Gastrocnemius medialis (tissue), 4 donors: ENCODE data around the gene PLAGL2. TPM values are rescaled to one million over a fixed set of nuclear protein-coding genes. Genes with fewer than 3 reads are reported as not detected.

ENCODE experiments used
- ATAC-seq, 2 donors: fragments of 150-250 bp; one replicate each; pipeline ENCODE4 v1.9.1; 2016
- DNase-seq, 2 donors: peaks; one replicate each; pipeline ENCODE4 v3.0.0-alpha.2; 2019
- H3K27ac ChIP-seq, 4 donors: fragments of 200-600 bp; sonication (generic); 1 replicate in 1 of 4; 2 replicates in 3 of 4; pipeline ENCODE4 v1.5.1; 2016 to 2018; ENCODE audit warnings: mild to moderate bottlenecking in 2 of 4, moderate library complexity in 1 of 4
- H3K27me3 ChIP-seq, 3 donors: fragments of 200-600 bp; sonication (generic) in 2 of 3; 1 replicate in 1 of 3; 2 replicates in 2 of 3; pipeline versions ENCODE4 v1.5.1 to v1.6.0; 2016 to 2019; ENCODE audit warnings: mild to moderate bottlenecking in 1 of 3, moderate library complexity in 1 of 3
- H3K36me3 ChIP-seq, 2 donors: fragments of 200-600 bp; sonication (generic) in 1 of 2; one replicate each; pipeline ENCODE4 v1.5.1; 2017 to 2018
- H3K4me1 ChIP-seq, 2 donors: fragments of 200-600 bp; sonication (generic) in 1 of 2; one replicate each; pipeline ENCODE4 v1.5.1; 2016 to 2017; ENCODE audit warnings: mild to moderate bottlenecking in 2 of 2
- H3K4me3 ChIP-seq, 4 donors: fragments of 200-600 bp; sonication (generic) in 3 of 4; 1 replicate in 1 of 4; 2 replicates in 3 of 4; pipeline ENCODE4 v1.5.1; 2016 to 2019; ENCODE audit warnings: mild to moderate bottlenecking in 2 of 4
- H3K9me3 ChIP-seq, 3 donors: fragments of 200-600 bp; sonication (generic) in 2 of 3; 1 replicate in 1 of 3; 2 replicates in 2 of 3; pipeline ENCODE4 v1.5.1; 2016 to 2019
- CTCF ChIP-seq, 5 experiments: fragments of 450-650 bp in 3 of 5; fragments of 200-600 bp in 2 of 5; sonication (generic) in 2 of 5; IDR thresholded peaks in 4 of 5; conservative IDR thresholded peaks in 1 of 5; 1 replicate in 4 of 5; 2 replicates in 1 of 5; pipeline ENCODE4 v1.5.1; 2016 to 2019; ENCODE audit warnings: antibody characterized with exemption in 5 of 5, mild to moderate bottlenecking in 3 of 5, moderate library complexity in 3 of 5
- POLR2A ChIP-seq, 2 donors: fragments of 450-650 bp; IDR thresholded peaks; one replicate each; pipeline ENCODE4 v1.6.1; 2017; ENCODE audit warnings: antibody characterized with exemption in 2 of 2, mild to moderate bottlenecking in 2 of 2, moderate library complexity in 2 of 2
- in situ Hi-C, 4 donors: fragments of 200-750 bp; cut with MboI; loops; one replicate each; pipeline versions ENCODE4 v1.15.0 to v1.8.0; 2017; ENCODE audit warnings: low sequenced_read_pairs in 4 of 4
- intact Hi-C: fragments of 100-400 bp; cut with DNase I; formaldehyde crosslinking; loops from one replicate; pipeline ENCODE4 v1.15.1; 2023; ENCODE audit warnings: low total_unique reads
- total RNA-seq, 4 donors: library from RNA; depleted of rRNA; stranded (reverse); fragments of >200 nt; gene quantifications; one replicate each; pipeline versions ENCODE4 v1.1.0 to v1.2.3, GENCODE V29; 2016

Gene PLAGL2
- total RNA-seq, 4 donors from 2014 or later: 1.4 to 6.5 (median 5.8) TPM

DNA sequence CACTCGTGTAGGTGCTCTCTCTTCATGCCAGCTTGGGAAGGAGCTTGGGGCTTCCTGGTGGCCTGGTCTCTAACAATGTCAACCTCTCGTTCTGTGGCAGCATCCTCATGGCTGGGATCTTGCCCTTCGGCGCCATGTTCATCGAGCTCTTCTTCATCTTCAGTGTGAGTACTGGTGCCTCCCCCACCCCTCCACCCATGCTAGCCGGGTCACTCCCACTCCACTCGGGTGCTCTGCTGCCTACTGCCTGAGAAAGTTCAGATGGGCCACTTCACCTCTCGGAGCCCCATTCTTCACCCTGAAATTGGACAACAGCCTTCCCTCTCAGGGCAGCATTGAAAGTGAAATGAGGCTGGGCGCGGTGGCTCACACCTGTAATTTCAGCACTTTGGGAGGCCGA, 49.2 kb downstream of the PLAGL2 start:
- DNase-seq (no peak), ATAC-seq (no peak)
- Histone ChIP-seq H3K27me3 (no peaks in the 10 kb centered on the region), H3K27ac (no peak overlapping the region), H3K4me1 (peaks cover 9 to 13% of the 10 kb centered on the region in 2 donors), H3K9me3 (no peaks in the 10 kb centered on the region), H3K4me3 (no peak overlapping the region), H3K36me3 (peaks cover 4 to 67% of the 10 kb centered on the region in 2 donors)
- no peak for TF ChIP-seq POLR2A (IDR thresholded peaks at IDR 0.05)
- no peak for TF ChIP-seq CTCF (IDR thresholded peaks at IDR 0.05 in 4 of 5, conservative IDR thresholded peaks at IDR 0.05 in 1 of 5)
- intact Hi-C loops: loop anchor here (5.0 kb wide), 1 partner anchor 49 kb away; the partner anchor contains the start of genes PLAGL2 and POFUT1
- in situ Hi-C loops: no loop called here

- peaks cover 4 to 61% of the 10 kb centered on the region in 2 donors for H3K36me3 ChIP-seq
These were observed 49.9 kb downstream of the PLAGL2 start for GRCh38 chr20:32157611-32158010.

DNA sequence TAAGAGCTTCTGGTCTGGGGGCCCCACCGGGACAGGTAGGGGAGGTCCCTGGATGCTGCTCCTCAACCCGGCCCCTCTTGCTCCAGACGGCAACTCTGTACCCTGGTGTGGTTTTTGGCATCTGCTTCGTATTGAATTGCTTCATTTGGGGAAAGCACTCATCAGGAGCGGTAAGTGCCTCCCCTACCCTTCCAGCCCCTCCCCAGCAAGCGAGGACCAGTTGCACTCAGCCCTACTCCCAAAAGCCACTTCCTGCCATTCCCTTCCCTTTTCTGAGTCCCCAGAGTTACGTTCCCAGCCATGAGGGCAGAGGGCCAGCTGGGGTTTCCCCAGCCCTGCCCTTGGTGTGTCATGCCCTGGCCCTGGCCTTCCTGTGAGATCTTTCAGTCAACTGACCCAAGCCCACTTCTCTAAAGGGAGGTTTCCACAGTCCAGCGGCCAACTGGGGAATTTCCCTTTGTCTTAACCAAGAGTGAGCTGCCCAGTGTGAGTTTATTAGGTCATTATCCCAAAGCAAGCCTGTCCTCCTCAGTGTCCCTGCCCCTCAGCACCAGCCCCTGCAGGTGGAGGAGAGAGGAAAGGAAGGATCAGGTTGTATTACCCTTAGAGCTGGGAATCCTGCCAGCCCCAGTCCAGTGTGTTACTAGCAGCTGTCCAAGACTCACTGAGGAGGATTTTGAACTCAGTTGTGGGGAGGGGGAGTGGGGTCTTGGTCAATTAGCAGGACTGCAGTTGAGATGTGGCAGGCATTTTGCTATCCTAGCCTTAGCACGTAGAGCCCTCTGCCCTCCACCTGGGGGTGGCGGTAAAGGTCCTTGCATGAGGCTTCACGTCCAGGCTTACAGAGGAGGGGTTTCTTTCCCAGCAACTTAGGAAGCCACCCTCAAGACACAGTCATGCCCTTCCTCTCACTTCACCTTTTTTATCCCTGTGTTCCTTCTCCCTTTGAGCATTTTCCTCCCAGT, 52.2 kb downstream of the PLAGL2 start:
- H3K27me3 ChIP-seq: no peaks in the 10 kb centered on the region
- peak; percentile 76 to 87 for ATAC-seq
- H3K36me3 ChIP-seq: peaks cover 0 to 60% of the 10 kb centered on the region in 2 donors
- H3K4me1 ChIP-seq: peaks cover 9 to 17% of the 10 kb centered on the region in 2 donors
- intact Hi-C loops: loop anchor here (5.0 kb wide), 1 partner anchor 52 kb away; the partner anchor contains the start of genes PLAGL2 and POFUT1
- in situ Hi-C loops: no loop called here
- H3K4me3 ChIP-seq: no peak overlapping the region
- H3K27ac ChIP-seq: peak overlapping the region; percentile 56 to 73 (median 66)
- H3K9me3 ChIP-seq: no peaks in the 10 kb centered on the region
- TF ChIP-seq CTCF (IDR thresholded peaks at IDR 0.05 in 4 of 5, conservative IDR thresholded peaks at IDR 0.05 in 1 of 5) (peak in 3 of 5 experiments; percentile 11 to 27 (median 14)), POLR2A (IDR thresholded peaks at IDR 0.05) (no peak)
- DNase-seq: peak; percentile 64 to 81

More at GRCh38 chr20:32157611-32158010, 49.9 kb downstream of the PLAGL2 start:
- TF ChIP-seq CTCF (IDR thresholded peaks at IDR 0.05 in 4 of 5, conservative IDR thresholded peaks at IDR 0.05 in 1 of 5): no peak
- TF ChIP-seq POLR2A (IDR thresholded peaks at IDR 0.05): no peak
- no peaks in the 10 kb centered on the region for H3K27me3 ChIP-seq
- DNase-seq (no peak), ATAC-seq (no peak)
- in situ Hi-C loops (no loop called here), intact Hi-C loops (loop anchor here (5.0 kb wide), 1 partner anchor 50 kb away; the partner anchor contains the start of genes PLAGL2 and POFUT1)
- peaks cover 9 to 14% of the 10 kb centered on the region in 2 donors for H3K4me1 ChIP-seq
- no peak overlapping the region for H3K4me3 ChIP-seq
- H3K9me3 ChIP-seq: no peaks in the 10 kb centered on the region
- no peak overlapping the region for H3K27ac ChIP-seq

DNA sequence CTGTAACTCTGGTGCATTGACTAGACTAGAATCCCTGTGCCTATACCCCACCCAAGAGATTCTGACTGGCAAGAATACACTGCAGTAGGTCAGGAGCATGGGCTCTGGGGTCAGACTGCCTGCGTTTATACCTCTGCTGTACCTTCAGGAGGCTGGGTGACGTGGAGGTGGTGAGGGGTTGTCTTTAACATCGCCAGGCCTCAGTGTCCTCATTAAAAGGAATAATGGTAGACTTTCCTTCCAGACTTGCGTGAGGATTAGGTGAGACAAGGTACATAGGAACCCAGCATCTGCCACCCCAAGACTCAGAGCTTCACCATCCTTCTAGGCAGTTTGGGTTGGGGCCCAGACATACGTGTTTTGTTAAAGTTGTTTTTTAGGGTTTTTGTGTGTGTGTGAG, 53.8 kb downstream of the PLAGL2 start:
- H3K27me3 ChIP-seq: no peaks in the 10 kb centered on the region
- no peaks in the 10 kb centered on the region for H3K9me3 ChIP-seq
- ATAC-seq: no peak
- peaks cover 0 to 60% of the 10 kb centered on the region in 2 donors for H3K36me3 ChIP-seq
- peaks cover 9 to 17% of the 10 kb centered on the region in 2 donors for H3K4me1 ChIP-seq
- no peak for TF ChIP-seq POLR2A (IDR thresholded peaks at IDR 0.05)
- TF ChIP-seq CTCF (IDR thresholded peaks at IDR 0.05 in 4 of 5, conservative IDR thresholded peaks at IDR 0.05 in 1 of 5): no peak
- in situ Hi-C loops: no loop called here
- no peak overlapping the region for H3K4me3 ChIP-seq
- no peak for DNase-seq
- H3K27ac ChIP-seq: no peak overlapping the region
- intact Hi-C loops: no loop called here
